Gastrocnemius medialis (tissue), 4 donors: ENCODE data around the gene KRTAP4-9.

Experiments
- POLR2A ChIP-seq, 2 donors: fragments of 450-650 bp; IDR thresholded peaks; one replicate each; pipeline ENCODE4 v1.6.1; 2017; ENCODE audit warnings: antibody characterized with exemption in 2 of 2, mild to moderate bottlenecking in 2 of 2, moderate library complexity in 2 of 2
- TF ChIP-seq, protein P1 (sequence below), 5 experiments: fragments of 450-650 bp in 3 of 5; fragments of 200-600 bp in 2 of 5; sonication (generic) in 2 of 5; IDR thresholded peaks in 4 of 5; conservative IDR thresholded peaks in 1 of 5; 1 replicate in 4 of 5; 2 replicates in 1 of 5; pipeline ENCODE4 v1.5.1; 2016 to 2019; ENCODE audit warnings: antibody characterized with exemption in 5 of 5, mild to moderate bottlenecking in 3 of 5, moderate library complexity in 3 of 5

DNA sequence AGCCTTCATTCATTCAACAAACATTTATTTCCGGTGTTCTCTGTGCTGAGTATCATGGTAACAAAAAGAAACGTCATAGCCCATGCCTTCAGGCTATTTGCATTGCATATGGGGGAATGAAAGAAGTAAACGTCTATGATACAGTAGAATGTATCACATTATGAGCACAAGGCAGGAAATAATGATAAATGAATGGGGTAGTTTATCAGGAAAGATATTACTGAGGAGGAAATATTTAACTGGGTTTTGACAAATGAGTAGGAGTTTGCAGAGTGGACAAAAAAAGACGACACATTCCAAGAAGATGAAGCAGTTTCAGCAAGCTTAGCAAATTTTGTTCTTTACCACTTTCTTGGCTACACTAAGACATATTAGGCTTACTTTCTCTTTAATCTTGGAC, 22.6 kb upstream of the KRTAP4-9 start:
- TF ChIP-seq, protein P1, sequence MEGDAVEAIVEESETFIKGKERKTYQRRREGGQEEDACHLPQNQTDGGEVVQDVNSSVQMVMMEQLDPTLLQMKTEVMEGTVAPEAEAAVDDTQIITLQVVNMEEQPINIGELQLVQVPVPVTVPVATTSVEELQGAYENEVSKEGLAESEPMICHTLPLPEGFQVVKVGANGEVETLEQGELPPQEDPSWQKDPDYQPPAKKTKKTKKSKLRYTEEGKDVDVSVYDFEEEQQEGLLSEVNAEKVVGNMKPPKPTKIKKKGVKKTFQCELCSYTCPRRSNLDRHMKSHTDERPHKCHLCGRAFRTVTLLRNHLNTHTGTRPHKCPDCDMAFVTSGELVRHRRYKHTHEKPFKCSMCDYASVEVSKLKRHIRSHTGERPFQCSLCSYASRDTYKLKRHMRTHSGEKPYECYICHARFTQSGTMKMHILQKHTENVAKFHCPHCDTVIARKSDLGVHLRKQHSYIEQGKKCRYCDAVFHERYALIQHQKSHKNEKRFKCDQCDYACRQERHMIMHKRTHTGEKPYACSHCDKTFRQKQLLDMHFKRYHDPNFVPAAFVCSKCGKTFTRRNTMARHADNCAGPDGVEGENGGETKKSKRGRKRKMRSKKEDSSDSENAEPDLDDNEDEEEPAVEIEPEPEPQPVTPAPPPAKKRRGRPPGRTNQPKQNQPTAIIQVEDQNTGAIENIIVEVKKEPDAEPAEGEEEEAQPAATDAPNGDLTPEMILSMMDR (IDR thresholded peaks at IDR 0.05 in 4 of 5, conservative IDR thresholded peaks at IDR 0.05 in 1 of 5): no peak
- TF ChIP-seq POLR2A (IDR thresholded peaks at IDR 0.05): no peak
